Panc1 (cell line): Measurements from ENCODE around the gene AK4.

ENCODE experiments used
- CTCF ChIP-seq: fragments of 450-650 bp; IDR thresholded peaks from 2 replicates; pipeline ENCODE4 v1.5.1; 2017; ENCODE audit warnings: mild to moderate bottlenecking
- POLR2AphosphoS5 ChIP-seq: IDR thresholded peaks from 2 replicates; pipeline ENCODE4 v1.6.1; 2012; ENCODE audit warnings: mild to moderate bottlenecking, low read depth, low read length, moderate library complexity

GRCh38 chr1:65256860-65257708, 109.1 kb downstream of the AK4 start:
- no peak for TF ChIP-seq CTCF
- no peak for TF ChIP-seq POLR2AphosphoS5
